HG03095 (cell line): ENCODE results near the gene RBM14.
"Not testable (repeated sequence)": the region's sequence is repeated elsewhere in the genome, so short reads cannot be mapped to it uniquely, and the experiment has no call there.

ENCODE experiments used
- ATAC-seq: cut with Tn5 transposase; IDR thresholded peaks from one replicate; pipeline ENCODE4 v1.9.1; 2021; ENCODE audit warnings: moderate library complexity; ENCODE audit not compliant: unreplicated experiment

Gene RBM14

GRCh38 chr11:66632952-66633351, 16.5 kb downstream of the RBM14 start:
- no peak for ATAC-seq

DNA sequence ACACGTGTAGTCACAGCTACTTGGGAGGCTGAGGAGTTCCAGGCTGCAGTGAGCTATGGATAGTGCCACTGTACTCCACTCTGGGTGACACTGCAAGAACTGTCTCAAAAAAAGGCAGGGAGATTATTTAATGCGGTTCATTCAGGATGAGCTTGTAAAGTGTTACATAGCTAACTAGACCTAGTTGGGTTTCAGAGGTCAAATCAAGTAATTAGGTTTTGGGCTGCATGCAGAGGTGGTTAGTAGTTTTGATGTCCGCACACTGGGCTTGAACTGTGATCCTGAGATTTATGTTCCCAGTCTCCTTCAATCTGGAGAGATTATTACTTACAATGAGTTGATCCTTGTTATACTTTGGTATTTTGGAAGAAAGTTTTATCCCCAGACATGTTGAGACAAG, 20.0 kb downstream of the RBM14 start:
- no peak for ATAC-seq

- no peak for ATAC-seq
Measured at GRCh38 chr11:66637557-66638176, 21.2 kb downstream of the RBM14 start.

DNA sequence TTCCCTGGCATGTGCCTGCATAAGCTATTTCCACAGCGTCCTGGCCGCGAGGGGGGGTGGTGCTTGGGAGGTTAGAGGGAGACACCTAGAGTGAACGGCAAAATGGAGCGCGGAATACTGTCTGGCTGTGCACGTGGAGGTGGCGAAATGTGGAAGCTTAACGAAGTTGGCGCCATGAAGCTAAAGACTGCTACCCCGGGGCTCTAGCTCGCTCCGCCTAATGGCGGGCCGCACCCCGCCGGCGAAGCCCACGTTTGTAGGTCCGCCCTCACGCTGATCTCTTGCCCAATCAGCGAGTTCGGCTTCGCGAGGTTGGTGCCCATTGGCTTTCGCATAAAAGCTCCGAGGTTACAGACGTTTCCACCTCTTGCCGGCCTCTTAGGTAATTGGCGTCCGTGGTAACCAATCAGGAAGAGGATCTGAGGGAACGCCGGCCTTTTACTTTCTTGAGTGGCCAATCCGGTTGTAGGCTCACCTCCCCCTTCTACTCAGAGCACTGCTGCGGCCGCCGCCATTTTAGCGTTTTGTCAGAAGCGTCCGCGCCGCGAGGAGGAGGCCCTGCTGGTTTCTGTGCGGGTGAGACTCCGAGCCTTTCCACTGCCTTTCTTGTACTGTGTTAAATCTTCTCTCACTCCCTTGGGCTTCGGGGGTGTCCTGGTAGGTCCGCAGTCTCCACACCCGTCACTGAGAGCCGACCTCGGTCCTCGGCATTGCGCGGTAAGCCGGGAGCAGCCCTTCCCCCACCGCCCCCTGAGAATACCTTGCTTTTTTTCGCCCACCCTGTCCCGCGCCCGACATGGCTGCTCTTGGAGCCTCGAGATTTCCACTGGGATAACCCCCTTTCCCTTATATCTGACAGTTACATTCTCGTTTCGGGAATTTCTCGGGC, 22.0 kb downstream of the RBM14 start, which contains the start of gene RBM4:
Gene RBM4 (plus strand): TSS at position 527 of the 889 bp plus-strand sequence. CDS start 1,009 bp downstream, outside the sequence.
- peak; percentile 88 for ATAC-seq

- no peak for ATAC-seq
Measured at GRCh38 chr11:66639066-66639813, 22.8 kb downstream of the RBM14 start.

- not testable (repeated sequence) for ATAC-seq
Measured at GRCh38 chr11:66639814-66640340, 23.4 kb downstream of the RBM14 start.

GRCh38 chr11:66641834-66642233, 25.4 kb downstream of the RBM14 start:
- no peak for ATAC-seq

DNA sequence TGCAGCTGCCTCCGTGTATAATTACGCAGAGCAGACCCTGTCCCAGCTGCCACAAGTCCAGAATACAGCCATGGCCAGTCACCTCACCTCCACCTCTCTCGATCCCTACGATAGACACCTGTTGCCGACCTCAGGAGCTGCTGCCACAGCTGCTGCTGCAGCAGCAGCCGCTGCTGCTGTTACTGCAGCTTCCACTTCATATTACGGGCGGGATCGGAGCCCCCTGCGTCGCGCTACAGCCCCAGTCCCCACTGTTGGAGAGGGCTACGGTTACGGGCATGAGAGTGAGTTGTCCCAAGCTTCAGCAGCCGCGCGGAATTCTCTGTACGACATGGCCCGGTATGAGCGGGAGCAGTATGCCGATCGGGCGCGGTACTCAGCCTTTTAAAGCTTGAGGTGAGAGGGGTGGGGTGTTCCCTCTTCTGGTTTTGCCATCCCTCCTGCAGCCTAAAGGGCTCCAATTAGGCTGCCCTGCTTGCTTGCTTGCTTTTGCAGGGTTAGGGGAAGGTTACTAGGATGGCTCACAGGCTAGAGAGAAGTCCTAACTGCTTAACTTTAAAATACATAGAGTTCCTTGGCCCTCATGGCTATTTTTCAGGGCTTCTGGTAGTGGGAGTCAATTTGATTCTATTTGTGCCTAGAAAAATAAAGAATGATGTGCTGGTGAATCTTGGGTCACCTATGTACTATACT, 27.5 kb downstream of the RBM14 start:
- ATAC-seq, result no peak

DNA sequence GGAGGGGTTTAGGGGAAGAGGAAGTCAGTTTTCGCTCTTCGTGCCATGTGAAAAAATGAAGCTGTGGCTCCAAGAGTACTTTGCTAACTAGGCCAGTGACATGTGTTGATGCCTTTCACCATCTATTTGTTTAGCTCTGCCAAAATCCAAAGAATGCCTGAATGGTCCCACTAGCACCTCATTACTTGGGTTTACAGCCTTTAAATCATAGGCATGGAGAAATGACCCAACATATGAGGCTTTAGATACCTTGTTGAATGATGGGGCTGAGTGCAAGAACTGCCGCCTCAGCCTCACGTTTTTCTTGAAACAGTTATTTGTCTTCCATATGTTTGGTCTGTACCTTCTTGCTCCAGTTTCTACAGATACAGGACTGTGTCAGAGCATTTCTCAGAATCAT, 30.4 kb downstream of the RBM14 start:
- no peak for ATAC-seq

DNA sequence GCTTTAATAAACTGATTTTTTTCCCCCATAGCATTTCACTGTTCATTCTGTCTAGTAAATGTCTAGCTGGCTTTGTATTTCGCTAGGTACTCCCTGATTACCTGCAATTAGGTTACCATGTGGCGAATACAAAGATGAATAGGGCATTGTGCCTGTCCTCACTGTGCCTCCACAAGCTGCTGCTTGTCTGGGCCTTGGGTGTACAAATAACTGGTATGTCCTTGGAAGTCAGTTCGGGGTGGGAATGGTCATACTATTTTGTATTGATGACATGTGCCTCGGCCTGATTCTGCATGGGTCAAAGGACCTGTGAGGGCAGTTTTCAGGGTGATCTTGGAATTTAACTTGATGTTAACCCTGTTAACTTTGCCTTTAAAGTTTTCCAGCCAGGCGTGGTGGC, 33.5 kb downstream of the RBM14 start:
- ATAC-seq, result no peak

GRCh38 chr11:66651016-66651415, 34.6 kb downstream of the RBM14 start:
- no peak for ATAC-seq

DNA sequence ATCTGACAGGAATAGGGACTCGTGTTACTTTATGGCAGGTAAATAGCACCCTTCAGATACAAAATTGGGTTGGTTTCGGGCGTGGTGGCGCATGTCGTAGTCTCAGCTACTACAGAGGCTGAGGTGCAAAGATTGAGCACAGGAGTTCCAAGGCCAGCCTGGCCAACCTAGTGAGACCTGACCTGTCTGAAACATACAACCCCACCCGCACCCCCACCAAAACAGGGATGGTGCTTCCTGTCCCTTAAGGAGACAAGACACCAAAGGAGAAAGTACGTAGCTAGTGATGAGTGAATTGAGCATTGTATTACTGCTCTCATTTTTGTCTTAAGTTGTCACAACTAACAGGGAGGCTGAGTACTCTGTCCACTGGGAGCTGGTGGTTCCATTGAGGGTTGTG, 36.2 kb downstream of the RBM14 start:
- ATAC-seq, result no peak

DNA sequence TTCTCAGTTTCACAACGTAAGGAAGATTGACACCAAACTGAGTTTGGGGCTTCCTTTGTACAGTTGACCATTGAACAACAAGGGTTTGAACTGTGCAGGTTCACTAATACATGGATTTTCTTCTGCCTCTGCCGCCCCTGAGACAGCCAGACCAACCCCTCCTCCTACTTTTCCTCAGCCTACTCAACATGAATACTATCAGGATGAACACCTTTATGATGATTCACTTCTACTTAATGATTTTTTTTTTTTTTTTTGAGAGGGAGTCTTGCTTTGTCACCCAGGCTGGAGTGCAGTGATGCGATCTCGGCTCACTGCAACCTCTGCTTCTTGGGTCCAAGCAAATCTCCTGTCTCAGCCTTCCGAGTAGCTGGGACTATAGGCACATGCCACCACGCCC, 36.7 kb downstream of the RBM14 start:
- no peak for ATAC-seq

- ATAC-seq, result no peak
Measured at GRCh38 chr11:66659763-66660162, 43.3 kb downstream of the RBM14 start.

DNA sequence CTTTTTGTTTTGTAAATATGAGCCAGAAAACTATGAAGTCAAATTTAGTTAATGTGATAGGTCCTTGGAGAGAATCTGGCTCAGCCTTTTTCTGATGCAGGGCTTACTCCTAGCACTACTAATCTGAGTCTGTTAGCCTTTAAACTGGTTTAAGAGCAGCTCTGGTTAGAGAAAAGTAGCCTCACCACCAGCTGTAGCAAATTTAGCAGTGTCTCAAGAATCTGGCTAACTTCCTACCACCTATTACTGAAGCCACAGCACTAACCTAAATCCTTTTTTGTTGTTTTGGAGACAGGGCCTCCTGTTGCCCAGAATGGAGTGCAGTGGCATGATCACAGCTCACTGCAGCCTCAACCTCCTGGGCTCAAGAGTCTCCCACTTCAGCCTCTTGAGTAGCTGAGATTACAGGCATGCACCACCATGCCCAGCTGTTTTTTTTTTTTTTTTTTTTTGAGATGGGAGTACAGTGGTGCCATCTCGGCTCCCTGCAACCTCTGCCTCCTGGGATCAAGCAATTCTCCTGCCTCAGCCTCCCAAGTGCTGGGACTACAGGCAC, 47.4 kb downstream of the RBM14 start:
- no peak for ATAC-seq

- ATAC-seq, result no peak
Measured at GRCh38 chr11:66665369-66665768, 48.9 kb downstream of the RBM14 start.

- no peak for ATAC-seq
Measured at GRCh38 chr11:66670816-66671215, 54.4 kb downstream of the RBM14 start.

GRCh38 chr11:66674964-66675602, 58.7 kb downstream of the RBM14 start:
- no peak for ATAC-seq

- no peak for ATAC-seq
Measured at GRCh38 chr11:66676282-66676919, 60.0 kb downstream of the RBM14 start.
